ENCODE measurements around the gene MIEF2.

DNA sequence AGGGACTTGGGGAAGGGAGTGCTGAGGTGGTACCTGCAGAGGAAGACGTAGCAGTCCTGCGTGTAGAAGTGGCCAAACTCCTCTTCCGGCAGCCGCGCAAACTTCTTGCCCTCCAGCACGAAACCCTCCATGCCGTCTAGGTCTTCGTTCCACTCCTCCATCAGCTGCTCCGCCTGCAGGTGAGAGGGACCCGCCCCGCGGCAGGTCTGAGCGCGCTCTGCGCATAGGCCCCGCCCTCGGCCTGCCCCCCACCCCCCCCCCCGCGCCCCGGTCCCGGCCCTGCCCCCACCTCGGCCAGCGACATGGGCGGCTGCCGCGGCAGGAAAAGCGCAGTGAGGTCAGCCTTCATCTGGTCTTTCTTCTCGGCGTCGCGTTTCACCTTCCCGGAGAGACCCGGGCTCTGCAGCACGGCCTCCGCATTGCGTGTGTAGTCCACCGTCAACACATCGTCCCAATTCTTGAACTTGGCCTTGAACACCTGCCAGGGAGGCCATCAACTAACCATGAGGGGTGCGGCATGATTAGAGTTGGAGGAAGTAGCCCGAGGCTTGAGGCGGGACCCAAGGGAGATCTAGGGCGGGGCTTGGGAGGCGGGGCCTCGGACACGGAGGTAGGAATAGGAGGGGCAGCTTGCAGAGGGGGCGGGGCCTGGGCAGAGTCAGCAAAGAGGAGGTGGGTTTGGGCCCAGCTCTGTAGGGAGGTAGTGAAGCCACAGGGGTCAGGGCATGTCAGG lies 13.4 kb upstream of the MIEF2 start:
- no peak for TF ChIP-seq POLR2A (IDR thresholded peaks at IDR 0.05)
- TF ChIP-seq, protein P1, sequence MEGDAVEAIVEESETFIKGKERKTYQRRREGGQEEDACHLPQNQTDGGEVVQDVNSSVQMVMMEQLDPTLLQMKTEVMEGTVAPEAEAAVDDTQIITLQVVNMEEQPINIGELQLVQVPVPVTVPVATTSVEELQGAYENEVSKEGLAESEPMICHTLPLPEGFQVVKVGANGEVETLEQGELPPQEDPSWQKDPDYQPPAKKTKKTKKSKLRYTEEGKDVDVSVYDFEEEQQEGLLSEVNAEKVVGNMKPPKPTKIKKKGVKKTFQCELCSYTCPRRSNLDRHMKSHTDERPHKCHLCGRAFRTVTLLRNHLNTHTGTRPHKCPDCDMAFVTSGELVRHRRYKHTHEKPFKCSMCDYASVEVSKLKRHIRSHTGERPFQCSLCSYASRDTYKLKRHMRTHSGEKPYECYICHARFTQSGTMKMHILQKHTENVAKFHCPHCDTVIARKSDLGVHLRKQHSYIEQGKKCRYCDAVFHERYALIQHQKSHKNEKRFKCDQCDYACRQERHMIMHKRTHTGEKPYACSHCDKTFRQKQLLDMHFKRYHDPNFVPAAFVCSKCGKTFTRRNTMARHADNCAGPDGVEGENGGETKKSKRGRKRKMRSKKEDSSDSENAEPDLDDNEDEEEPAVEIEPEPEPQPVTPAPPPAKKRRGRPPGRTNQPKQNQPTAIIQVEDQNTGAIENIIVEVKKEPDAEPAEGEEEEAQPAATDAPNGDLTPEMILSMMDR (IDR thresholded peaks at IDR 0.05 in 4 of 5, conservative IDR thresholded peaks at IDR 0.05 in 1 of 5): no peak

Data from gastrocnemius medialis (tissue), 4 donors.